Nephron progenitor cell (in vitro differentiated cells): Measurements from ENCODE around the gene USP10.

Source experiments
- DNase-seq: peaks from one replicate; pipeline ENCODE4 v3.0.0; 2021
- H3K27ac Mint-ChIP-seq: 2 replicates; pipeline ENCODE4 v1.8.0; 2021; ENCODE audit warnings: mild to moderate bottlenecking, moderate library complexity, mixed read lengths
- H3K27me3 Mint-ChIP-seq: 2 replicates; pipeline ENCODE4 v1.8.0; 2021; ENCODE audit warnings: mild to moderate bottlenecking, low read depth, mixed read lengths; ENCODE audit not compliant: poor library complexity
- H3K36me3 Mint-ChIP-seq: 2 replicates; pipeline ENCODE4 v1.8.0; 2021; ENCODE audit warnings: low read depth, mixed read lengths
- H3K4me1 Mint-ChIP-seq: 2 replicates; pipeline ENCODE4 v1.8.0; 2021; ENCODE audit warnings: mixed read lengths
- H3K4me3 Mint-ChIP-seq: 2 replicates; pipeline ENCODE4 v1.8.0; 2021; ENCODE audit warnings: mild to moderate bottlenecking, moderate library complexity, mixed read lengths
- H3K9me3 Mint-ChIP-seq: 2 replicates; pipeline ENCODE4 v1.8.0; 2021; ENCODE audit warnings: mild to moderate bottlenecking, moderate library complexity, mixed read lengths
- TF ChIP-seq, protein P1 (sequence below): fragments of 200-600 bp; sonication (generic); IDR thresholded peaks from 2 replicates; pipeline ENCODE4 v1.5.0; 2021; ENCODE audit warnings: antibody characterized with exemption

Gene USP10

GRCh38 chr16:84811529-84811928 is 111.7 kb downstream of the USP10 start:
- Mint-ChIP-seq H3K27ac (no peak overlapping the region), H3K4me1 (no peaks in the 10 kb centered on the region), H3K9me3 (no peaks in the 10 kb centered on the region), H3K27me3 (peaks cover 64% of the 10 kb centered on the region), H3K4me3 (no peak overlapping the region), H3K36me3 (no peaks in the 10 kb centered on the region)
- no peak for DNase-seq
- TF ChIP-seq, protein P1, sequence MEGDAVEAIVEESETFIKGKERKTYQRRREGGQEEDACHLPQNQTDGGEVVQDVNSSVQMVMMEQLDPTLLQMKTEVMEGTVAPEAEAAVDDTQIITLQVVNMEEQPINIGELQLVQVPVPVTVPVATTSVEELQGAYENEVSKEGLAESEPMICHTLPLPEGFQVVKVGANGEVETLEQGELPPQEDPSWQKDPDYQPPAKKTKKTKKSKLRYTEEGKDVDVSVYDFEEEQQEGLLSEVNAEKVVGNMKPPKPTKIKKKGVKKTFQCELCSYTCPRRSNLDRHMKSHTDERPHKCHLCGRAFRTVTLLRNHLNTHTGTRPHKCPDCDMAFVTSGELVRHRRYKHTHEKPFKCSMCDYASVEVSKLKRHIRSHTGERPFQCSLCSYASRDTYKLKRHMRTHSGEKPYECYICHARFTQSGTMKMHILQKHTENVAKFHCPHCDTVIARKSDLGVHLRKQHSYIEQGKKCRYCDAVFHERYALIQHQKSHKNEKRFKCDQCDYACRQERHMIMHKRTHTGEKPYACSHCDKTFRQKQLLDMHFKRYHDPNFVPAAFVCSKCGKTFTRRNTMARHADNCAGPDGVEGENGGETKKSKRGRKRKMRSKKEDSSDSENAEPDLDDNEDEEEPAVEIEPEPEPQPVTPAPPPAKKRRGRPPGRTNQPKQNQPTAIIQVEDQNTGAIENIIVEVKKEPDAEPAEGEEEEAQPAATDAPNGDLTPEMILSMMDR = no peak

- no peak overlapping the region for H3K4me3 Mint-ChIP-seq
- no peaks in the 10 kb centered on the region for H3K9me3 Mint-ChIP-seq
- DNase-seq = no peak
- H3K27ac Mint-ChIP-seq = no peak overlapping the region
- H3K36me3 Mint-ChIP-seq = no peaks in the 10 kb centered on the region
- TF ChIP-seq, protein P1 = no peak
- no peaks in the 10 kb centered on the region for H3K4me1 Mint-ChIP-seq
- H3K27me3 Mint-ChIP-seq = peaks cover 74% of the 10 kb centered on the region
Observed at GRCh38 chr16:84813141-84813934, 113.5 kb downstream of the USP10 start.

DNA sequence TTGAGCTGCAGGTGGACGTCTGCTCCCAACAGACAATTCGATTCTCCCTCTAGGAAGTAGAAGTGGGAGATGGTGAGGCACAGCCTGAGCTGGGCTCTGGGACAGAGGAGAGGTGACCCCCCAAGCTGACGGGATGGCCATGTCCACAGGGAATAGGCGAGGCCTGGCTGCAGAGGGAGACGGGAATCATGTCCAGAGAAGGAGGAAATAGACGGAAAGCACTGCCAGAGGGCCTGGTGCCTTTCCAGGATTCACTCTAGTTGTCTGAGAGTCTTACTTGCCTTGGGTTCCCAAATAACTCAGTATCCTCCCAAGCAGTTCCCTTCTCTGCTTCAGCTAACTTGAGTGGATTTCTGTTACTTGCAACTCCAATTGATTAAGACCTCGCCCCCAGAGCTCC is 115.7 kb downstream of the USP10 start:
- H3K27ac Mint-ChIP-seq = no peak overlapping the region

GRCh38 chr16:84816023-84816422 is 116.2 kb downstream of the USP10 start:
- H3K4me3 Mint-ChIP-seq = no peak overlapping the region
- TF ChIP-seq, protein P1 = no peak
- H3K36me3 Mint-ChIP-seq = no peaks in the 10 kb centered on the region
- H3K27ac Mint-ChIP-seq = no peak overlapping the region
- no peak for DNase-seq
- peaks cover 4% of the 10 kb centered on the region for H3K9me3 Mint-ChIP-seq
- H3K27me3 Mint-ChIP-seq = peaks cover 90% of the 10 kb centered on the region
- H3K4me1 Mint-ChIP-seq = peaks cover 9% of the 10 kb centered on the region

More for the DNA sequence above, 115.7 kb downstream of the USP10 start:
- H3K9me3 Mint-ChIP-seq = peaks cover 4% of the 10 kb centered on the region
- no peak overlapping the region for H3K4me3 Mint-ChIP-seq
- peaks cover 90% of the 10 kb centered on the region for H3K27me3 Mint-ChIP-seq
- no peaks in the 10 kb centered on the region for H3K36me3 Mint-ChIP-seq
- no peak for DNase-seq
- peaks cover 6% of the 10 kb centered on the region for H3K4me1 Mint-ChIP-seq
- TF ChIP-seq, protein P1 = no peak

DNA sequence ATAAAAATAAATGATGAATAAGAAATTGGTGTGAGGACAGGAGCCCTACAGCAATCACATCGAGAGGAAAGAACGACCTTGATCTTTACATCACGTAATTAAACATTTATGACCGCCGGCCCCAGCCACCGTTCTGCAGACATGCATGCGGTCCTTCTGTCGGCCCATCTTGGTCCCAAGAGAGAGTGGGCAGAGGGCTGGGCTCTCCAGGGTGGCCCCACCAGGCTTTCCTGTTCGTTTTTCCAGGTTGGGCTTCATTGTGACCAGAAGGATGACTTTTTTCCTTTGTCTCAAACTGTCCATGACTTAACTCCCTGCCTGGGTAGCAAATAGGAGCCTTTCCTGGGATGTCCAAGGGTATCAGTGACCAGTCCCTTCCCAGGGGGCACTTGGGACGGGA is 116.7 kb downstream of the USP10 start:
- TF ChIP-seq, protein P1 = no peak
- H3K4me1 Mint-ChIP-seq = peaks cover 10% of the 10 kb centered on the region
- DNase-seq = no peak
- H3K9me3 Mint-ChIP-seq = peaks cover 4% of the 10 kb centered on the region
- no peak overlapping the region for H3K27ac Mint-ChIP-seq
- no peaks in the 10 kb centered on the region for H3K36me3 Mint-ChIP-seq
- H3K4me3 Mint-ChIP-seq = no peak overlapping the region
- peaks cover 93% of the 10 kb centered on the region for H3K27me3 Mint-ChIP-seq

GRCh38 chr16:84817206-84817605 is 117.4 kb downstream of the USP10 start:
- Mint-ChIP-seq H3K27ac (no peak overlapping the region), H3K4me3 (no peak overlapping the region), H3K9me3 (peaks cover 4% of the 10 kb centered on the region), H3K4me1 (peaks cover 17% of the 10 kb centered on the region), H3K36me3 (no peaks in the 10 kb centered on the region), H3K27me3 (peaks cover 93% of the 10 kb centered on the region)
- TF ChIP-seq, protein P1 = no peak
- DNase-seq = no peak
